ENCODE measurements around the gene RNF168.
"Not testable (repeated sequence)": the region's sequence is repeated elsewhere in the genome, so short reads cannot be mapped to it uniquely, and the experiment has no call there.

The RNF168 gene

GRCh38 chr3:196462680-196463477 lies 40.7 kb downstream of the RNF168 start:
- not testable (repeated sequence) for DNase-seq

GRCh38 chr3:196458063-196458462 lies 45.5 kb downstream of the RNF168 start:
- no peak for DNase-seq

- not testable (repeated sequence) for DNase-seq
Measured at GRCh38 chr3:196457470-196457869, 46.1 kb downstream of the RNF168 start.

DNA sequence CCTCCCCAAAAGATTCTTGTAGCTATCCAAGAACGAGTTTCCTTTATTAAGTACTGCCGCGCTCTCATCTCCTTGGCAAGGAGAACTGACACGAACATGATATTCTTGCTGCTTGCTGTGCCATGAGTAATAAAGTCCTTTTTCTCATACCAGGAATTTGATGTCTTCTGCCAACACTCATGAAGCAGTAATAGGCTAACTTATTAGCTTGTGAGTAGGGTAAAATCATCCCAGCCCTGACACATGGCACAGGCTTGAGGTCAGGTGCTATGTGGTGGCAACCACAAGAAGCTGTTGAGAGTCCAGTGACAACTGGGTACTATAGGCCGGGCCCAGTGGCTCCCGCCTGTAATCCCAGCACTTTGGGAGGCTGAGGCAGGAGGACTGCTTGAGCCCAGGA lies 48.6 kb downstream of the RNF168 start:
- DNase-seq: no peak

GRCh38 chr3:196445391-196445790 lies 58.2 kb downstream of the RNF168 start:
- DNase-seq: not testable (repeated sequence)

- no peak for DNase-seq
Measured at GRCh38 chr3:196444500-196444894, 59.1 kb downstream of the RNF168 start.

DNA sequence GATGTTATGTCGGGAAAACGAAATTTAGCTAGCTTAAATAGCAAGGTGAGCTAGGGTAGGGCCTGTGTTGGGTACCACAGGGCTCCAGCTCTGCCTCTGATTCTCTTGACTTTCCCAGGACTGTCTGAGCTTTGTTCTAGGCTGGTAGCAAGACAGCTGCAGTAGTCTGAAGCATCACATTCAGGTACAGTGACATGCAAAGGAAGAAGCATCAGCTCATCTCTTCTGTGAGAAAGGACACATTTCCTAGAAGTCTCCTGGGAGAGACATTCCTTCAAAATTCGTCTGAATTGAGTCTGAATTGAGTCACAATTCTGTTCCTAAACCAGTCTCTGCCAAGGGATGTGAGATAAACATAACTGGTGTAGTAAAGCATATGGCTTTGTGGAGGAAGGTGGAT lies 62.9 kb downstream of the RNF168 start:
- no peak for DNase-seq

- DNase-seq: no peak
Measured at GRCh38 chr3:196440041-196440537, 63.5 kb downstream of the RNF168 start.

GRCh38 chr3:196432137-196432879 lies 71.3 kb downstream of the RNF168 start, which contains the start of gene UBXN7:
UBXN7 (minus strand) TSS chr3:196432427; CDS start chr3:196432399, 28 bp downstream.
- DNase-seq: peak; percentile 98

- DNase-seq: peak; percentile 68
Measured at GRCh38 chr3:196431181-196432136, 72.1 kb downstream of the RNF168 start.

GRCh38 chr3:196428041-196428440 lies 75.5 kb downstream of the RNF168 start:
- no peak for DNase-seq

DNA sequence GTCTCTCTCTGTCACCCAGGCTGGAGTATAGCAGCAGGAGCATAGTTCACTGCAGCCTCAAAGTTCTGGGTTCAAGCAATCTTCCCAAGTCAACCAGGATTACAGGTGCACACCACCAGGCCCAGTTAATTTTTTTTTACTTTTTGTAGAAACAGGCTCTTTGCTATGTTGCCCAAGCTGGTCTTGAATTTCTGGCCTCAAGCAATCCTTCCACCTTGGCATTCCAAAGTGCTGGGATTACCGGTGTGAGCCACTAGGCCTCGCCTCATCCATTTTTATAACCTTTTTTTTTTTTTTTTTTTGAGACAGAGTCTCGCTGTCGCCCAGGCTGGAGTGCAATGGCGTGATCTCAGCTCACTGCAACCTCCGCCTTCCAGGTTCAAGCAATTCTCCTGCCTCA lies 79.1 kb downstream of the RNF168 start:
- not testable (repeated sequence) for DNase-seq

- peak; percentile 65 for DNase-seq
Measured at GRCh38 chr3:196423044-196423781, 80.4 kb downstream of the RNF168 start.

- DNase-seq: not testable (repeated sequence)
Measured at GRCh38 chr3:196421668-196422067, 81.9 kb downstream of the RNF168 start.

- no peak for DNase-seq
Measured at GRCh38 chr3:196419386-196419785, 84.2 kb downstream of the RNF168 start.

Data from left hindlimb (tissue), 1 donor.